GM21786 (cell line): Measurements from ENCODE around the gene GNAT2.

ENCODE experiments used
- ATAC-seq: cut with Tn5 transposase; IDR thresholded peaks from one replicate; pipeline ENCODE4 v1.9.1; 2021; ENCODE audit not compliant: unreplicated experiment

GNAT2 gene

GRCh38 chr1:109628540-109629321 lies 9.3 kb upstream of the GNAT2 start:
- no peak for ATAC-seq

GRCh38 chr1:109627692-109628399 lies 8.4 kb upstream of the GNAT2 start:
- no peak for ATAC-seq

- no peak for ATAC-seq
These were observed 7.4 kb upstream of the GNAT2 start for GRCh38 chr1:109626682-109627408.

- no peak for ATAC-seq
These were observed 6.5 kb upstream of the GNAT2 start for GRCh38 chr1:109625601-109626560.

GRCh38 chr1:109625176-109625575 lies 5.8 kb upstream of the GNAT2 start:
- ATAC-seq, result no peak

GRCh38 chr1:109624201-109625010 lies 5.0 kb upstream of the GNAT2 start:
- ATAC-seq, result no peak

- no peak for ATAC-seq
These were observed 4.3 kb upstream of the GNAT2 start for GRCh38 chr1:109623601-109624161.

- no peak for ATAC-seq
These were observed 3.5 kb upstream of the GNAT2 start for GRCh38 chr1:109622895-109623294.

- no peak for ATAC-seq
These were observed 2.9 kb upstream of the GNAT2 start for GRCh38 chr1:109622137-109622892.

GRCh38 chr1:109621379-109622136 lies 2.1 kb upstream of the GNAT2 start:
- no peak for ATAC-seq

- peak; percentile 62 for ATAC-seq
These were observed 1.4 kb upstream of the GNAT2 start for GRCh38 chr1:109620841-109621286.

- ATAC-seq, result no peak
These were observed 980 bp upstream of the GNAT2 start for GRCh38 chr1:109620401-109620791.

- ATAC-seq, result no peak
These were observed 498 bp downstream of the GNAT2 start for GRCh38 chr1:109618661-109619575.

GRCh38 chr1:109617291-109617801 lies 2.1 kb downstream of the GNAT2 start:
- no peak for ATAC-seq

- no peak for ATAC-seq
These were observed 3.0 kb downstream of the GNAT2 start for GRCh38 chr1:109616391-109616790.

- ATAC-seq, result no peak
These were observed 3.5 kb downstream of the GNAT2 start for GRCh38 chr1:109615879-109616278.
